OCI-LY7 (cell line): Measurements from ENCODE around the gene SRCIN1. TPM values are rescaled to one million over a fixed set of nuclear protein-coding genes. Genes with fewer than 3 reads are reported as not detected.
A peak's percentile ranks its signal among the peaks of the same experiment; 100 is the strongest.

ENCODE experiments used
- BruUV-seq: library from RNA; stranded (reverse); fragments of 400-500 nt; replicated peaks from 2 replicates; lab custom pipeline; 2021; lab: Mats Ljungman, UMichigan
- CTCF ChIA-PET: fragments of 300-600 bp; sonication (Branson Sonifier 250); formaldehyde crosslinking; loops from one replicate; lab custom pipeline; 2022; ENCODE audit warnings: antibody characterized with exemption; ENCODE audit not compliant: unreplicated experiment; lab: Charles Lee
- POLR2A ChIA-PET: fragments of 300-600 bp; sonication (Branson Sonifier 250); formaldehyde crosslinking; loops from one replicate; lab custom pipeline; 2022; ENCODE audit warnings: antibody characterized with exemption; lab: Charles Lee
- DNase-seq: peaks from one replicate; pipeline ENCODE4 v3.0.0-alpha.2; 2015; ENCODE audit warnings: low spot score
- H2AFZ ChIP-seq: fragments of 200-600 bp; sonication (generic), shearing (Covaris generic); 2 replicates; pipeline ENCODE4 v1.6.1; 2014; ENCODE audit warnings: mild to moderate bottlenecking, antibody characterized with exemption, low read length, moderate library complexity
- H3K27ac ChIP-seq: fragments of 200-600 bp; sonication (generic); 2 replicates; pipeline ENCODE4 v1.5.1; 2014; ENCODE audit warnings: mixed run types, low read depth, mild to moderate bottlenecking, moderate library complexity, low read length, inconsistent platforms; ENCODE audit not compliant: poor library complexity, severe bottlenecking
- H3K36me3 ChIP-seq: fragments of 200-600 bp; sonication (generic); 2 replicates; pipeline ENCODE4 v1.6.1; 2014; ENCODE audit warnings: mild to moderate bottlenecking, antibody characterized with exemption, low read length, moderate library complexity, mixed read lengths; ENCODE audit not compliant: insufficient read depth
- H3K4me1 ChIP-seq: fragments of 200-600 bp; sonication (generic); 2 replicates; pipeline ENCODE4 v1.5.1; 2014; ENCODE audit warnings: mild to moderate bottlenecking, low read length; ENCODE audit not compliant: insufficient read depth, poor library complexity, severe bottlenecking
- H3K4me2 ChIP-seq: fragments of 200-600 bp; sonication (generic); 2 replicates; pipeline ENCODE4 v1.6.1; 2014; ENCODE audit warnings: mild to moderate bottlenecking, low read length
- H3K4me3 ChIP-seq: fragments of 200-600 bp; sonication (generic); 2 replicates; pipeline ENCODE4 v1.5.1; 2014; ENCODE audit warnings: mild to moderate bottlenecking, low read depth, low read length; ENCODE audit not compliant: poor library complexity, severe bottlenecking
- H3K79me2 ChIP-seq: fragments of 200-600 bp; sonication (generic); 2 replicates; pipeline ENCODE4 v1.6.1; 2016; ENCODE audit warnings: low read depth, mild to moderate bottlenecking, low read length, moderate library complexity, mixed read lengths; ENCODE audit not compliant: insufficient read depth
- H3K9me2 ChIP-seq: fragments of 200-600 bp; sonication (generic); 2 replicates; pipeline ENCODE4 v1.6.1; 2016; ENCODE audit warnings: mild to moderate bottlenecking, low read length, mixed read lengths; ENCODE audit not compliant: insufficient read depth
- H3K9me3 ChIP-seq: fragments of 200-600 bp; sonication (generic); 2 replicates; pipeline ENCODE4 v1.6.1; 2014; ENCODE audit warnings: mild to moderate bottlenecking, mixed run types, low read length, mixed read lengths
- H4K20me1 ChIP-seq: fragments of 200-600 bp; sonication (generic); 2 replicates; pipeline ENCODE4 v1.6.1; 2014; ENCODE audit warnings: mild to moderate bottlenecking, antibody characterized with exemption, low read length, moderate library complexity, mixed read lengths; ENCODE audit not compliant: insufficient read depth
- CTCF ChIP-seq: fragments of 200-600 bp; sonication (generic); conservative IDR thresholded peaks from 2 replicates; pipeline ENCODE4 v1.5.1; 2014; ENCODE audit warnings: mild to moderate bottlenecking, antibody characterized with exemption, low read length, moderate library complexity, mixed read lengths
- EZH2phosphoT487 ChIP-seq: fragments of 200-600 bp; sonication (generic); IDR thresholded peaks from 2 replicates; pipeline ENCODE4 v1.6.1; 2018; ENCODE audit warnings: low read depth, borderline replicate concordance, mild to moderate bottlenecking, mixed run types, antibody characterized with exemption, low read length, moderate library complexity, mixed read lengths
- intact Hi-C: fragments of 100-400 bp; cut with micrococcal nuclease; formaldehyde crosslinking; loops from one replicate; pipeline ENCODE4 v1.10.0; 2022; ENCODE audit not compliant: unreplicated experiment
- total RNA-seq, 2 experiments: library from RNA; depleted of rRNA in 1 of 2; stranded (reverse); fragments of >200 nt in 1 of 2; shearing (Covaris generic) in 1 of 2; gene quantifications; 2 replicates each; pipeline ENCODE4 v1.2.3, GENCODE V29; 2014 to 2022

SRCIN1 gene
- total RNA-seq, 2 experiments from 2014 or later: 1.5 to 4.6 TPM

GRCh38 chr17:38563362-38564253 lies 42.1 kb downstream of the SRCIN1 start:
- no peaks in the 10 kb centered on the region for H3K9me2 ChIP-seq
- no TSS peak for BruUV-seq
- ChIA-PET POLR2A (interaction anchor here (0.6 kb wide), 1 partner anchor 267 kb away, joined by 3 read pairs; no protein-coding TSS in a partner anchor), CTCF (no interaction called here)
- H3K36me3 ChIP-seq: no peaks in the 10 kb centered on the region
- DNase-seq: no peak
- no peak overlapping the region for H3K4me3 ChIP-seq
- no peak overlapping the region for H3K4me2 ChIP-seq
- peaks cover 13% of the 10 kb centered on the region for H3K4me1 ChIP-seq
- H3K27ac ChIP-seq: no peak overlapping the region
- H3K9me3 ChIP-seq: no peaks in the 10 kb centered on the region
- intact Hi-C loops: no loop called here
- H2AFZ ChIP-seq: no peak overlapping the region
- TF ChIP-seq CTCF (0 out of 2 replicates have a peak, but pooled peaks have one; percentile 21), EZH2phosphoT487 (no peak)
- H3K79me2 ChIP-seq: no peaks in the 10 kb centered on the region
- H4K20me1 ChIP-seq: no peaks in the 10 kb centered on the region; the same call in 1 of the 2 replicates

GRCh38 chr17:38562903-38563302 lies 42.8 kb downstream of the SRCIN1 start:
- peaks cover 18% of the 10 kb centered on the region for H3K4me1 ChIP-seq

More at GRCh38 chr17:38562903-38563302, 42.8 kb downstream of the SRCIN1 start:
- intact Hi-C loops: no loop called here
- Histone ChIP-seq H3K4me3 (no peak overlapping the region), H3K36me3 (no peaks in the 10 kb centered on the region), H3K9me3 (no peaks in the 10 kb centered on the region), H3K79me2 (no peaks in the 10 kb centered on the region), H3K27ac (no peak overlapping the region), H2AFZ (no peak overlapping the region), H4K20me1 (no peaks in the 10 kb centered on the region; the same call in 1 of the 2 replicates), H3K9me2 (no peaks in the 10 kb centered on the region), H3K4me2 (no peak overlapping the region)
- no peak for DNase-seq
- BruUV-seq: no TSS peak
- ChIA-PET POLR2A (no interaction called here), CTCF (no interaction called here)
- TF ChIP-seq EZH2phosphoT487: no peak
- no peak for TF ChIP-seq CTCF
